ENCODE results near the gene PPP2R5B.

- TF ChIP-seq CTCF (IDR thresholded peaks at IDR 0.05; ENCODE audit: insufficient read depth, low read length) (no peak), GABPA (IDR thresholded peaks at IDR 0.05; ENCODE audit: low read depth) (peak; percentile 58; the same call in 1 of the 2 replicates), REST (IDR thresholded peaks at IDR 0.05; ENCODE audit: insufficient replicate concordance, low read depth) (no peak), SPI1 (IDR thresholded peaks at IDR 0.05; ENCODE audit: borderline replicate concordance, low read depth) (no peak)
These were observed at the start of gene PPP2R5B for GRCh38 chr11:64923944-64924909.
